ENCODE results near the gene GNA12. TPM values are rescaled to one million over a fixed set of nuclear protein-coding genes. Genes with fewer than 3 reads are reported as not detected.
A peak's percentile ranks its signal among the peaks of the same experiment; 100 is the strongest.

Gene GNA12
- total and polyA plus RNA-seq, 2 experiments from 2014 or later = 28.4 to 40.2 TPM

DNA sequence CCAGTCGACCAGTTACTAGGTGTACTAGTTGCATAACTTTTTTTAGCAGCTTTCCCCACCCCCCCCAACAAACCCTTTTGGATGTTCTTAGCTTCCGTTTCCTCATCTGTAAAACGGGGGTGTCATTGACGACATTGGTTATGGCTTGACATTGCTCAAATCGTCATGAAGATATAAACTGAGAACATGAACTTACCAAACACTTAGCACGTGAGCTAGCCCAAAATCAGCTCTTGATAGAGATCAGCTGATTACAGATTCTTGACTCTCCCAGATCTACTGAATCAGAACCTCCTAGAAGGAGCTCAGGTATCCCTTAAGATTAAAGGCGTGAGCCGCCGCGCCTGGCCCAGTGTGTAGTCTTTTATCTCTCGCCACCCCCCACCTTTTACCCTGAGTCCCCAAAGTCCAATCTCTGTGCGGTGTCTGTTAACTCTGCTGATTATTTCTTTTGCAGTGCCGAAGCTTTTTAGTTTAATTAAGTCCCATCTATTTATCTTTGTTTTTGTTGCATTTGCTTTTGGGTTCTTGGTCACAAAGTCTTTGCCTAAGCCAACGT is 1.0 kb upstream of the GNA12 start:
- DNase-seq (ENCODE audit: low spot score) = no peak
- Histone ChIP-seq H3K79me2 (peaks cover 36% of the 10 kb centered on the region), H2AFZ (peak overlapping the region; percentile 51), H3K4me2 (peak overlapping the region; percentile 77), H4K20me1 (ENCODE audit: insufficient read depth, poor library complexity, severe bottlenecking) (peaks cover 3% of the 10 kb centered on the region), H3K27me3 (no peaks in the 10 kb centered on the region), H3K4me3 (no peak overlapping the region), H3K9me2 (replicated peaks; ENCODE audit: insufficient read depth) (no peaks in the 10 kb centered on the region), H3K36me3 (replicated peaks; ENCODE audit: insufficient read depth, low read depth) (no peaks in the 10 kb centered on the region), H3K9me3 (ENCODE audit: low read depth) (no peaks in the 10 kb centered on the region), H3K27ac (peak overlapping the region; percentile 73), H3K4me1 (ENCODE audit: insufficient read depth) (peaks cover 15% of the 10 kb centered on the region)
- WGBS (ENCODE audit: low lambda C conversion rate, missing lambda C conversion rate) = 69% methylated on average over 14 of the region's 14 CpGs
- TF ChIP-seq EZH2phosphoT487 (IDR thresholded peaks at IDR 0.05; ENCODE audit: low read depth, severe bottlenecking, unreplicated experiment) (no peak), EZH2 (IDR thresholded peaks at IDR 0.05; ENCODE audit: borderline replicate concordance) (no peak)
- TF ChIP-seq, protein P1, sequence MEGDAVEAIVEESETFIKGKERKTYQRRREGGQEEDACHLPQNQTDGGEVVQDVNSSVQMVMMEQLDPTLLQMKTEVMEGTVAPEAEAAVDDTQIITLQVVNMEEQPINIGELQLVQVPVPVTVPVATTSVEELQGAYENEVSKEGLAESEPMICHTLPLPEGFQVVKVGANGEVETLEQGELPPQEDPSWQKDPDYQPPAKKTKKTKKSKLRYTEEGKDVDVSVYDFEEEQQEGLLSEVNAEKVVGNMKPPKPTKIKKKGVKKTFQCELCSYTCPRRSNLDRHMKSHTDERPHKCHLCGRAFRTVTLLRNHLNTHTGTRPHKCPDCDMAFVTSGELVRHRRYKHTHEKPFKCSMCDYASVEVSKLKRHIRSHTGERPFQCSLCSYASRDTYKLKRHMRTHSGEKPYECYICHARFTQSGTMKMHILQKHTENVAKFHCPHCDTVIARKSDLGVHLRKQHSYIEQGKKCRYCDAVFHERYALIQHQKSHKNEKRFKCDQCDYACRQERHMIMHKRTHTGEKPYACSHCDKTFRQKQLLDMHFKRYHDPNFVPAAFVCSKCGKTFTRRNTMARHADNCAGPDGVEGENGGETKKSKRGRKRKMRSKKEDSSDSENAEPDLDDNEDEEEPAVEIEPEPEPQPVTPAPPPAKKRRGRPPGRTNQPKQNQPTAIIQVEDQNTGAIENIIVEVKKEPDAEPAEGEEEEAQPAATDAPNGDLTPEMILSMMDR (IDR thresholded peaks at IDR 0.05; ENCODE audit: poor library complexity) = no peak

DNA sequence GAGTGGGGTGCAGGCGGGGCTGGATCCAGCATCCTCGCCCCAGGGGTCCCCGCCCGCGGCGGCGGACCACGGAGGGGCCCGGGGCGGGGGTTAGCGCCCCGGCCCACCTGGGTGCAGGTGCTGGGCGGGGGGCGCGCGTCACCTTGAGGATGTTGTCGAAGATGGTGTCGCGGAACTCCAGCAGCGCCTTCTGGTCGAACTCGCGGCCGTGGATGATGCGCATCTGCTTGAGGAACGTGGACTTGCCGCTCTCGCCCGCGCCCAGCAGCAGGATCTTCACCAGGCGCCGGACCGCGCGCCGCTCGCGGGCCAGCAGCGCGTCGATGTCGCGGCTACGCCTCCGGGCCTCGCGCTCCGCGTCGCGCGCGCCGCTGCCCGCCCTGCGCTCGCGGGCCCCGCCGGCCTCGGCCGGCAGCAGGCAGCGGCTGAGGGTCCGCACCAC is 376 bp downstream of the GNA12 start:
- peak; percentile 64 for DNase-seq (ENCODE audit: low spot score)
- Histone ChIP-seq H3K4me1 (ENCODE audit: insufficient read depth) (peaks cover 15% of the 10 kb centered on the region), H3K4me2 (peak overlapping the region; percentile 97), H3K36me3 (replicated peaks; ENCODE audit: insufficient read depth, low read depth) (no peaks in the 10 kb centered on the region), H3K27me3 (no peaks in the 10 kb centered on the region), H3K9me3 (ENCODE audit: low read depth) (no peaks in the 10 kb centered on the region), H3K79me2 (peaks cover 49% of the 10 kb centered on the region), H3K9me2 (replicated peaks; ENCODE audit: insufficient read depth) (no peaks in the 10 kb centered on the region), H2AFZ (peak overlapping the region; percentile 51), H3K4me3 (peak overlapping the region; percentile 78), H4K20me1 (ENCODE audit: insufficient read depth, poor library complexity, severe bottlenecking) (peaks cover 8% of the 10 kb centered on the region), H3K27ac (no peak overlapping the region)
- WGBS (ENCODE audit: low lambda C conversion rate, missing lambda C conversion rate) = 2% methylated on average over 6 of the region's 64 CpGs
- TF ChIP-seq, protein P1 (IDR thresholded peaks at IDR 0.05; ENCODE audit: poor library complexity) = no peak
- no peak for TF ChIP-seq EZH2 (IDR thresholded peaks at IDR 0.05; ENCODE audit: borderline replicate concordance)
- TF ChIP-seq EZH2phosphoT487 (IDR thresholded peaks at IDR 0.05; ENCODE audit: low read depth, severe bottlenecking, unreplicated experiment) = no peak

DNA sequence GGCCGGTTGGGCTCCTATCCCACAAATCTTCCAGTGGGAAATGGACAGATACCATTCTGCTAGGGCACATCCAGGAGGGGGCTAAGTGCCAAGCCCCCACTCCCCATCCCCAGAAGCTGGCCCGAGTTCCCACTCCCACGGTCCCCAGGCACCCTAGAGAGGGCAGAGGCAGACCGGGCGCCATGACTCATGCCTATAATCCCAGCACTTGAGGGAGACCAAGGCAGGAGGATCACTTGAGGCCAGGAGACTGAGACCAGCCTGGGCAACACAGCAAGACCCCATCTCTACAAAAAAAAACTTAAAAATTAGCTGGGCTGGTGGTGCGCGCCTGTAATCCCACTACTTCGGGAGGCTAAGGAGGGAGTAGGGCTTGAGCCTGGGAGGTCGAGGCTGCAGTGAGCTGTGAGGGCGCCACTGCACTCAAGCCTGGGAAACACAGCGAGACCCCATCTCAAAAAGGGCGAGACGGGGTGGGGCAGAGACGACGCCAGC is 870 bp downstream of the GNA12 start:
- H3K27me3 ChIP-seq = no peaks in the 10 kb centered on the region
- peaks cover 15% of the 10 kb centered on the region for H3K4me1 ChIP-seq (ENCODE audit: insufficient read depth)
- H4K20me1 ChIP-seq (ENCODE audit: insufficient read depth, poor library complexity, severe bottlenecking) = peaks cover 8% of the 10 kb centered on the region
- H3K4me3 ChIP-seq = peak overlapping the region; percentile 78
- H3K9me3 ChIP-seq (ENCODE audit: low read depth) = no peaks in the 10 kb centered on the region
- peak overlapping the region; percentile 97 for H3K4me2 ChIP-seq
- peak overlapping the region; percentile 51 for H2AFZ ChIP-seq
- no peaks in the 10 kb centered on the region for H3K36me3 ChIP-seq (replicated peaks; ENCODE audit: insufficient read depth, low read depth)
- WGBS (ENCODE audit: low lambda C conversion rate, missing lambda C conversion rate) = 59% methylated on average over 13 of the region's 15 CpGs
- no peaks in the 10 kb centered on the region for H3K9me2 ChIP-seq (replicated peaks; ENCODE audit: insufficient read depth)
- TF ChIP-seq, protein P1 (IDR thresholded peaks at IDR 0.05; ENCODE audit: poor library complexity) = no peak
- no peak for TF ChIP-seq EZH2 (IDR thresholded peaks at IDR 0.05; ENCODE audit: borderline replicate concordance)
- no peak for TF ChIP-seq EZH2phosphoT487 (IDR thresholded peaks at IDR 0.05; ENCODE audit: low read depth, severe bottlenecking, unreplicated experiment)
- peaks cover 54% of the 10 kb centered on the region for H3K79me2 ChIP-seq
- no peak for DNase-seq (ENCODE audit: low spot score)
- H3K27ac ChIP-seq = no peak overlapping the region

Data from hepatocyte (in vitro differentiated cells).